NCI-H2171 treated with DMSO at 0.1 percent for 48 hours (cell line): Measurements from ENCODE around the gene CAP1.
A peak's percentile ranks its signal among the peaks of the same experiment; 100 is the strongest.
"Not testable (repeated sequence)": the region's sequence is repeated elsewhere in the genome, so short reads cannot be mapped to it uniquely, and the experiment has no call there.

Source experiments
- DNase-seq: peaks from one replicate; lab custom pipeline; 2025; lab: John Stamatoyannopoulos, UW

Gene CAP1, protein sequence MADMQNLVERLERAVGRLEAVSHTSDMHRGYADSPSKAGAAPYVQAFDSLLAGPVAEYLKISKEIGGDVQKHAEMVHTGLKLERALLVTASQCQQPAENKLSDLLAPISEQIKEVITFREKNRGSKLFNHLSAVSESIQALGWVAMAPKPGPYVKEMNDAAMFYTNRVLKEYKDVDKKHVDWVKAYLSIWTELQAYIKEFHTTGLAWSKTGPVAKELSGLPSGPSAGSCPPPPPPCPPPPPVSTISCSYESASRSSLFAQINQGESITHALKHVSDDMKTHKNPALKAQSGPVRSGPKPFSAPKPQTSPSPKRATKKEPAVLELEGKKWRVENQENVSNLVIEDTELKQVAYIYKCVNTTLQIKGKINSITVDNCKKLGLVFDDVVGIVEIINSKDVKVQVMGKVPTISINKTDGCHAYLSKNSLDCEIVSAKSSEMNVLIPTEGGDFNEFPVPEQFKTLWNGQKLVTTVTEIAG

DNA sequence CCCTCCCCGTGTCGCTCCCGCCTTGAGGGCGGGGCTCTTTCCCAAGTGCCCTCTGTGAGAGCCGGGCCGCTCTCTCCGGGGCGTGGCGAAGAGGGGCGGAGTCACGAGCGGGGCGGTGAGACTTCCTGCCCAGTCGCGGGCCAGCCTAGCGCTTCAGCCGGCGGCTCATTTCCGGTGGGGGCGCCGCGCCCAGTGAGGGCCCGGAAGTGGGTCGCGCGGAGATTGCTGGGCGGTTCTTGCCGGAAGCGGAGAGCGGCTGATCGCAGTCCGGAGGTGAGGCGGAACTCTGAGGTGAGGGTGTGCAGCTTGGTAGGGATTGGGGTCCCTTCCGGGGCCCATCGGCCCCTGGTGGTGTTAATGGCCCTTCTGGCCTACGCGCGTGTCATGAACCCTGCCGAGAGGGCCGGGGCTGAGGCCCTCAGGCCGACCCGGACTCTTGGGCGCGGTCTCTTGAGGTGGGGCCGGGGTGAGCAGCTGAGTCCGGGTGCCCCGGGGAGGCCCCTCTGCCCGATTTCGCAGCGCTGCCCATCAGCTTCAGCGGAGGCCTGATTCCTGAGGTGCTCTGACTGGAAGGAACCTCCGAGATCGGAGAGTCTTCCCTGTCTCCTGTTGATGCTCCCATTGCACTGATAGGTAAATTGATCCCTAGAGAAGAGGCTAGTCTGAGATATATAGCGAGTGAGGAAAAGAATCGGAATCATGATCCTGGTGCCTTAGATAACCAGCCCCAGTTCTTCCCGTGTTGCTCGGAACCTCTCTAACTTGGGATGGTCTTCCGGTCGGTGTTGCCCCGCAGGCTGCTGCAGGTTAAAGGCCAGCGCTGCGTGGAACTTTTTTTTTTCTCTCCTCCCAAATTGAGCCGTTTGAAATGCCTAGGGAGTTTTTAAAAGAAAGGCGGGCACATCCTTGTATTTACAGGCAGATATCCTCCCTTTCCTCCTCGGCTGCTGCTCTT, at the start of gene CAP1:
CAP1 (plus strand) TSS at position 219 of the 955 bp plus-strand sequence. CDS start 18,618 bp downstream, outside the sequence.
- peak; percentile 98 for DNase-seq

DNA sequence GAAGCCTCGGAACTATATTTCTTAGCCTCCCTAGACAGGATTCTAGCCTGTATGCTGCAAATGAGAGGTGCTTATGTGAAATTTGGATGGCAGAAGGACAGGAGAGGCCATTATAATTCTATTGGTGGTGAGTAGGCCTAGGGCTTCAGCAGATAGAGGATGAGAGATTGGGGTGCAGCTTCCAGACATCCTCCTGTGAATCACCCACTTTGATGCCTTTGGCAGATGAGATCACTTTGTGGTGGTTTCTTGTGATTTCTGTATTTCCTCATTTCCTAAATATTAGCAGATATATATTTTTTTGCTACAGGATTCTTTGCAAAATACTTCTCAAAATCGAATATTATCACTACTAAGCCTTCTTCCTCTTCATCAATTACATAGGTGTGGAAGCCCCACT, 48.3 kb upstream of the CAP1 start:
- DNase-seq: no peak

DNA sequence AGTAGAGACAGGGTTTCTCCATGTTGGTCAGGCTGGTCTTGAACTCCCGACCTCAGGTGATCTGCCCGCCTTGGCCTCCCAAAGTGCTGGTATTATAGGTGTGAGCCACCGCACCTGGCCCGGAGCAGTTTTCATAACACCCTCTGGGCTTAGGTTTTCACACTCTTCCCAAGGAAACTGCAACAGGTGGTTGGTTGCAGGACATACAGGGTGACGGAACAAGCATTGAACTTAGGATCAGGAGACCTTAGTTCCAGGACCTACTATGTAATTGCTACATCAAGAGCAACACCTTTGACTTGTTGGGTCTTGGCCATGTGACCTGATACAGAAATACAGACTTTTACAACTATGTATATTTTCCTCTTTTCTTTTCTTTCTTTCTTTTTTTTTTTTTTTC, 47.6 kb upstream of the CAP1 start:
- DNase-seq: no peak

DNA sequence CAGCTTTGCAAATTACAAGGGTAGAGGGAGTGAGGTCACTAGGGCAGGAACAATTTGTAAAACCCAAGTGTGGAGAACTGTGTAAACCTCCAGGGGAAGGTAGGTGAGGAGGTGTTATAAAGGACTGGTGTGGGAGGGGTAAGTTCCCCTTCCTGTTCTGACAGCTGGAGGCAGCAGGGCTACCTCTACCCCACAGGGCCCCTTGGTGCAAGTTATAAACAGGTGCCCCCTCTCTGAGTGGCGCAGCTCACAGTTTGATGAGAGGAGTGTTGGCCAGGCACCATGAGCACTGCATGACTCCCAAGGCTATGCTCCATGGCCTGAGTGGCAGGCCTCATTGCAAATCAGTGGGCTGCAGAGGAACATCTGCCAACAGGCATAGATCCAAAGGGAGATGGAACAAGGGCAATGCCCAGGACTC, 44.5 kb upstream of the CAP1 start:
- no peak for DNase-seq

DNA sequence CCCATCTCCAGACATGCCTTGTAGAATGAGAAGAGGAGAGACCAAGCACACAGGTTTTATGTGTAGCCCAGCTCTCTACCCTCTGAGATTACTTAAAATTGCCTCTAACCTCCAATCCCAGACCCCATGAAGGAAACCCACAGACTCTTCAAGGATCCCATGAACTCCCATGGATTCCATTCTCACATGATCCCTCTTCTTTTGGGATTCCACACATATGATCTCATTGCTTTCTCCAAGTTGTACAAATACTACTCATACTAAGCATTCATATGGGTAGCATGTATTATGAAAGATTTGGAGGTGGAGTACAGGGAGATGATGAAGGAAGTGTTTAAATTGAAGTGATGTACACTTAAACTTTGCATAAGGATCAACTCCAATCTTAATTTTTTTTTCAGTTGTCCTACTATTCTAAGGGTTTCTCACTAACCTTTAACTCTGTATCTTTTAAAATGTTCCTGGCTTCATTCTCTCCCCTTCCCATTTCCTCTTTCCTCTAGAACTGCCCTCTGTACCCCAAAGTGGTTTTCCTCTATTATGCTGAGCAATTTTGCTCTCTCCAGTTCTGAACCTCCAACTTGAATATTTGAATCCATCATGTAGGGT, 44.0 kb upstream of the CAP1 start:
- DNase-seq: no peak

DNA sequence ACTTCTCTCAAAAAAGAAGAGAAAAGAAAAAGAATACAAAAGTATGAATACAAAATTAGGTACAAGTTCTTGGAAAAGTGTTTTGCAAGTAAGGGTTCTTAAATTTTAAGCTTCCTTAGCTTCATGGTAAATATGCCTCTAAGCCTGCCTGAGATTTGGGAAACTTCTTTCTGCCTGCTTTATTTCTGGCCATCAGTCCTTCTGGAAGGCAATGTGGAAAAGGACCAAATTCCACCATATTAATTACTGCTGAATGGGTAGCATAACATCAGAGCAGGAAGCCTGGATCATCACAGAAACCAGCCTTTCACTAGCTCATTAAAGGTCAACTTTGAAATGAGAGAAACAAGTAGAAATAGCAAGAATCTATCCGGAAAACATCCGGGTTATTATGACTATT, 39.1 kb upstream of the CAP1 start:
- DNase-seq: no peak

DNA sequence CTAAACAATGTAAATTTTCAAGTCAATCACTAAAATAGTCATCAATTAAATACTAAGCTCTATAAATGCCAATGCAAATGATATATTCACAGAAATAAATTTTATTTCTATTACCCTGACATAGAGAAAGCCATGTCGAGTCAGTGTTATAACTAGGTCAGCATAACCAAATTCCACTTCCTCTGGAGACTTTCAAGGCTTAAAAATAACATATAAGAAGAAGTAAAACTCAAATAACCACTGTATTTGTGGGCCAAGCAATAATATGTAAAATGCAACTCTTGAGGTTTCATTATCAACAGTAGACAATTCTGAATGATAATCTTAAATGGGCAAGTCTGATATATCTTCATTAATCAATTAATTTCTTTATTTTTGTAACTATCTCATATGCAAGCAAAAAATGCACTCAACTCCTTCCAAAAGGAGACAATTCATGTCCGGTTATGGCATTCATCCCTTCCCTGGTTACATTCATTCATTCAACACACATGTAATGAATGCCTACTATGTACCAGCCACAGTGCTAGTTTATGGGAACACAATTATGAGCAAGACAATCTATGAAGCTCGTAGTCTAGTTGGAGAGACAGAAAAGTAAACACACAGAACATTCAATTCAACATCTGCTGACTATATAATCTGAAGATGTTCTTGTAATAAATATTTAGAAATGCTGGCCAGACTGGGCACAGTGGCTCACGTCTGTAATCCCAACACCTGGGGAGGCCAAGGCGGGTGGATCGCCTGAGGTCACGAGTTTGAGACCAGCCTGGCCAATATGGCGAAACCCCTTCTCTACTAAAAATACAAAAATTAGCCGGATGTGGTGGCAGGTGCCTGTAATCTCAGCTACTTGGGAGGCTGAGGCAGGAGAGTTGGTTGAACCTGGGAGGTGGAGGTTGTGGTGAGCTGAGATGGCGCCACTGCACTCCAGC, 37.1 kb upstream of the CAP1 start:
- DNase-seq: no peak

DNA sequence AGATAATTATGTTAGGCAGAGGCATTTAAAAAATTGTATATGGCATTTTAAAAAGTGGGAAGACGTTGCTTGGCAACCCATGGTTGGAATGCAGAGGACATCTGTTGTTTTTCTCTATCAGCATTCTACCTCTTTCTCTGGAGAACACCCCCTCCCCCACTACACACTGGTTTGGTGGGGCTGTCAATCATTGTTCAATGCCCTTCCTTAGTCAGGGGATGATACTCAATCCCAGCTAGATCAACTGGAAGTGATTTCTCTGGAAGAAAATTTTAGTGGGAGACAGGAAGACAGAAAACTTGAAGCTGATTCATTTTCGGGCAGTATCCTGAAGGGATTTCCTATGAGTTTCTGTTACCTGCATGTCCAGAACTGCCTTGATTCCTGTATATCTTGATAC, 35.7 kb upstream of the CAP1 start:
- DNase-seq: peak; percentile 93

DNA sequence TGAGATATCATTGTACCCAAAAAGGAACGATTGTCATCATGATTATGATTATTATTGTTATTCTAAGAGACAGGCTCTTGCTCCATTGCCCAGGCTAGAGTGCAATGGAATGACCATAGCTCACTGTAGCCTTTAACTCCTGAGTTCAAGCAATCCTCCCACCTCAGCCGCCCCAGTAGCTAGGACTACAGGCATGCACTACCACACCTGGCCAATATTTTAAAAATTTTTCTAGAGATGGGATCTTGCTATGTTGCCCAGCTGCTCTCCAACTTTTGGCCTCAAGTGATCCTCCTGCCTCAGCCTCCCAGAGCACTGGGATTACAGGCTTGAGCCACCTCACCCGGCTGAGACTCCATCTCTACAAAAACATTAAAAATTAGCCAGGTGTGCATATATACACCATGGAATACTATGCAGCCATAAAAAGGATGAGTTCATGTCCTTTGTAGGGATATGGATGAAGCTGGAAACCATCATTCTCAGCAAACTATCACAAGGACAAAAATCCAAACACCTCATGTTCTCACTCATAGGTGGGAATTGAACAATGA, 33.0 kb upstream of the CAP1 start:
- not testable (repeated sequence) for DNase-seq

DNA sequence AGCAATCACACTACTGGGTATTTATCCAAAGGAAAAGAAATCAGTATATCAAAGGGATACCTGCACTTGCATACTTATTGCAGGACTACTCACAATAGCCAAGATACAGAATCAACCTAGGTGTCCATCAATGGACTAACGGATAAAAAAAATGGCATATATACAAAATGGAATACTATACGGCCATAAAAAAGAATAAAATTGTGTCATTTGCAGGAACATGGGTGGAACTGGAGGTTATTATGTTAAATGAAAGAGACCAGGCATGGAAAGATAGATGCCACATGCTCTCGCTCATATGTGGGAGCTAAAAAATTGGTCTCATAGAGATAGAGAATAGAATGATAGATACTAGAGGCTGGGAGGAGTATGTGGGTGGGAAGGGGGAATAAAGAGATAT, 29.3 kb upstream of the CAP1 start:
- no peak for DNase-seq

DNA sequence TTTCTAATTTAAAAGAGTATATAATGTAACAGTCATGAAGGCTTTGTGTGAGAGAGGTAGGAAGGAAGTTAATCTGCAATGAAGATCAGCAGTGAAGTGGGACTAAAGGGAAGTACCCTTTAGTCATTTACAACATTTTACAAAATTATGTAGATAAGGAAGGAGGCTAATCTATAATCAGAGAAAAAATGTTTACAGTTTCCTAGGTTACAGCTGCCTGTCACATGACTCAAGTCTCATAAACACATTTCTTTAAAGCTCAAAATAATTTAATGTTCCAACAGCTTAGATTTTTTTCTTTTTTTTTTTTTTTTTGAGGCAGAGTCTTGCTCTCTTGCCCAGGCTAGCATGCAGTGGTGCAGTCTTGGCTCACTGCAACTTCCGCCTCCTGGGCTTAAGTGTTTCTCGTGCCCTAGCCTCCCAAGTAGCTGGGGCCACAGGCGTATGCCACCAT, 26.2 kb upstream of the CAP1 start:
- DNase-seq: no peak

DNA sequence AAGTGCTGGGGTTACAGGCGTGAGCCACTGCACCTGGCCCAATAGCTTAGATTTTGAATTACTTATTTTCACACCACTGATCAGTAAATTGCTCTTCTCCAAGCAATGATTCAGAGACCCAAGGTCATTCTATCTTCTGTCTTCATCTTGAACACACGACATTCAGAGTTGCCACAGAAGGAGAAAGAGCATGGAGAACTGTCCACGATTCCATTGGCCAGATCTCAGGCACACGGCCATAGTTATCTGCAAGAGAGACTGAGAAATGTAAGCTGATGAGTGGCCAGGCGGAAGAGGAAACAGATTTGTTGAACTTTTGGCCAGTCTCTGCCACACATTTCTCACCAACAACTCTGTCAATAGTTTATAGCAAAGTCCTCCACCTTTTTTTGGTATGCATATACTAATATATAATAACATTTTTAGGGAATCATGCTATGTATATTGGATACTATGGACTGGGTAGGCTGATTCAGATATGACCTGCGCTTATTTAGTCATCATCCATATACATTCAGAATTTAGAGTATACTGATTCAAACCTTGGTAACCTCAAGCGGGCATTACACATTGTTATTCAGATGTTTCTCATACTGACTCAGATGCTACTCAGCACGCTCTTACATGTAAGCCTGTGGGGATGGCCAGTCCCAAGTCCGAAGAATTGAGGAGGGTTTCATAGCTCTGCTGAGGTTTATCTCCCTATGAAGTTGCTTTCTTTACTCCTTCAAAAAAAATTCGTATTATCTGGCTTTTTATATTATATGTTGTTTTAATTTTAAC, 25.5 kb upstream of the CAP1 start:
- DNase-seq: no peak

DNA sequence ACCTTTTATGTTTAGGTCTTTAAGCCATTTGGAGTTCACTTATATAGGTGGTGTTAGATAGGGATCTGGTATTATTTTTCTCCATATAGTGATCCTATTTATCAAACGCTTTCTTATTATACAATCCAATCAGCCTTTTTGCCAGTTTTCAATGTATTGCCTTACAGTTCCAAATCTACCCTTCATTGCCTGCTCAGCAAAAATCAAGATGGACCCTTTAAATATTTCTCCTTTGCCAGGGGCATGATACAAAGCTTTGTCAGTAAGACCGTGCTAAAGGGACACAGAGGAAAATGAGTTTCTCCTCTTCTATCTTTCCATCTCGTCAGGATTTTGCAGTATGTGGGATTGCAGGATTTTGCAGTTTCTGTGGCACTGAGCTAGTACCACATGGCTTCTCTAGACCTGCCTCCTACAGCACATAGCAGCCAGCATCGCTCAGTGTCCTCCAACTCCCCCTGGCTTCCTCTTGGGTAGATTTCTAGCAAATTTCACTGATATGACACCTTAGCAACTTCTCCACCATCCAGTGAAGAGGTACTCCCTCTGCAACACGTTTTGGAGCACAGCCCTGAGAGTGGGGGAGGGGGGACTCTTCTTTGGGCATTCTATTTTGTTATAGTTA, 22.5 kb upstream of the CAP1 start:
- DNase-seq: no peak

DNA sequence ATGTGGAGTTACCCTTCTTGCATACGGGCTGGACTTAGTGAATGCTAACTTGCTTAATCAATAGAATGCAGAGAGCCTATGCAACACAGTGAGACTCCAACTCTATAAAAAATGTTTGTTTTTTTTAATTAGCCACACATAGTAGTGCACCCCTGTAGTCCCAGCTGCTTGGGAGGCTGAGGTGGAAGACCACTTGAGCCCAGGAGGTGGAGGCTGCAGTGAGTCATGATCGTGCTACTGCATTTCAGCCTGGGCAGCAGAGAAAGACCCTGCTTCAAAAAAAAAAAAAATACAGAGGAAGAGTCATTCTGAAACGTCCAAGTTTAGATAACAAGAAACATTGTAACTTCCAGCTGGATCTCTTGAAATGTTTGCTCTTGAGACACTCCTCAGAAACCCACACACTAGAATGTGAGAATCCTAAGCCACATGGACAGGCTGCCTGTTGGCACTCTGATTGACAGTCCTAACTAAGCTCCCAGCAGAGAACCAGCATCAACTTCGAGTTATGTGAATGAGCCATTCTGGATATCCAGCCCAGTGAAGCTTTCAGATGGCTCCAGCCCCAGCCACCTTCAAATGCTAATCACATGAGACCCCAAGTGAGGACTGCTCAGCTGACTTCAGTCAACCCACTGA, 20.0 kb upstream of the CAP1 start:
- DNase-seq: no peak

DNA sequence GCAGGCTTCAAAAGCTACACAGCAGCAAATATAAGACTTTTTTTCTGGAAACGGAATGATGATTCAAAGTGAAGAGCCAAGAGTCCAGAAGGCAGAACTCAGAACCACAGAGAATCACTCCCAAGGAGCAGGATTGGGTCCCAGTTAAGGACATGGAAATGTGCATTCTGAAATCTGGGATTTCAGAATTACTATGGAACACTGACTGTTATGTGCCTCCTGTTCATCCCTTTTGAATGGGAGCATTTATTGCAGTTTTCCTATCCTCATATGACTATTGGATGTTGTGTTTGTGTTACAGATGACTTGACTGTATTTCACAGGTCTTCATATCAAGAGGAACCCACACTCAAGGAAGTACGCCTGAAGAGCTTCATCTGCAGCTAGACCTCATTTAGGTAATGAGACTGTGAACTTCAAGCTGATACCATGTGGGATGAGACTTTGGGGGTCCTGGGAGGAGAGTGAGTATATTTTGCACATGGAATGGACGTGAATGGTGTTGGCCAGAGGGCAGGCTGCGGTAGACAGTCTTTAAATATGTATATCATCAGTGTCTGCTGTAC, 17.1 kb upstream of the CAP1 start:
- no peak for DNase-seq

DNA sequence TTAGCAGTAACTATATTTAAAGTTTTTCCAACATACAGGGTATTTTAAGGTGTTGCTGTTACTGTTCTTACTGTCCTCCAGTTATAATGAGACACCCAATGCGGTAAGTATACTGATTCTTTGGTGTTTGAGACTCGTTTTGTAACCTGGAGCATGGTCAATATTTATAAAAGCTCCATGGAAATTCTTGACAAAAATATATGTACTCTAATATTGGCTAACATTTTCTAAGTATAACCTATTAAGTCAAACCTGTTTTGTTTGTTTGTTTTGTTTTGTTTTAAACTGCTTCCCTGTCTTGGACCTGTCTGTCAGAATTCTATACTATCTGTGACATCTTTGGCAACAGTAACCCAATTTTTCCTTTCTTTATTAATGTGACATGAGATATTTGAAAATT, 15.9 kb upstream of the CAP1 start:
- no peak for DNase-seq

DNA sequence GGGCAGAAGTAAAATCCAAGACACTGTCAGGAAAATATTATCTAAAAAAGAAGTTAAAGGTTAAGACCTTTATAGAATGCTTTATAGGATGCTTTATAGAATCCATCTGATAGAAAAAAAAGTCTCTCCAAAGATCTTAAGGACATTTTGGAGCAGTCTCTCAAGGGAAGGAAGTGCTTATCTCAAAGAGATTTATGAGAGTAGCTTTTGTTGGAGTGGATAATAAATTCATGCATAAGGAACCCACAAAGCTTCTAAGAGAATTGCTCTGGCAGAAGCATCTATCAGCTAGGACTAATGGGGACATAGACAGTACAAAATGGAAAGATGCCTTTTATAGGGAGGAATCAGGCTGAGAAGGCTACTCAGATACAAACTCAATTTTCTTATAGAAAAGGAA, 12.9 kb upstream of the CAP1 start:
- DNase-seq: no peak

DNA sequence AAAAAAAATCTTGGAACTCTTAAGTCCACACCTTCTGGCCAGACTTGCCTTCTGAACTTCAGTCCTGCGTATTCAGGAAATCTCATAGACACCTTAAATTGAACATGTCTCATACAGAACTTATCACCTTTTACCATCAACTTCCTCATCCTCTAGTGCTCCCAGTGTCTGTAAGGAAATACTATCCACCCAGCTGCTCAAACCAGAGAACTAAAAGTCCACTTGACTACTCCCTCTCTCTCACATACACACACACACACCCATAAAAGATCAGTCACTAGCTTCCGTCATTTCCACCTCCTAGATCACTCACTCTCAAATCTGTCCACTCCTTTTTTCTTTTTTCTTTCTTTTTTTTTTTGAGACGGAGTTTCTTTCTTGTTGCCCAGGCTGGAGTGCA, 10.9 kb upstream of the CAP1 start:
- no peak for DNase-seq
